ELF-1 (cell line): ENCODE data around the gene SFXN3.
"Not testable (repeated sequence)": the region's sequence is repeated elsewhere in the genome, so short reads cannot be mapped to it uniquely, and the experiment has no call there.

Experiments
- DNase-seq: peaks from one replicate; pipeline ENCODE4 v3.0.0-alpha.2; 2016; ENCODE audit warnings: low read depth, low spot score

The SFXN3 gene

GRCh38 chr10:101015582-101015973, 15.5 kb upstream of the SFXN3 start:
- no peak for DNase-seq

DNA sequence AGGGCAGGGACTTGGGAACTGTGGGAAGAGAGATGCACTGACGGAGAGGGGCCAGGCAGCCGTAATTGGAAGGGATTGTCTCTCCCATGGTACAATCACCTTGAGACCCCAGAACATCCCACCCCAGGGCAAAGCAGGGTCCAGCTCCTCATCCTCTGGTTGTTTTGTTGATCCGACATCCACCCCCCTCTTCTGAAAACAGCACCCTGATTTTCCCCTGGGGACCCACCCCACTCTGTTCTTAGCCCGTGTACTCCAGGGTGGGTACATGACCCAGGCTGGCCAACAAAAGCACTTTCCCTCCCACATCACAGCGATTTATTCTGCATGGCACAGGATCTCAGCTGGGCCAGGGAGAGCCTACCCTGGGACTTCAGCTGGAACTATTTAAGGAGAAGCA, 14.2 kb upstream of the SFXN3 start:
- no peak for DNase-seq

GRCh38 chr10:101018118-101018599, 12.9 kb upstream of the SFXN3 start:
- peak; percentile 59 for DNase-seq

DNA sequence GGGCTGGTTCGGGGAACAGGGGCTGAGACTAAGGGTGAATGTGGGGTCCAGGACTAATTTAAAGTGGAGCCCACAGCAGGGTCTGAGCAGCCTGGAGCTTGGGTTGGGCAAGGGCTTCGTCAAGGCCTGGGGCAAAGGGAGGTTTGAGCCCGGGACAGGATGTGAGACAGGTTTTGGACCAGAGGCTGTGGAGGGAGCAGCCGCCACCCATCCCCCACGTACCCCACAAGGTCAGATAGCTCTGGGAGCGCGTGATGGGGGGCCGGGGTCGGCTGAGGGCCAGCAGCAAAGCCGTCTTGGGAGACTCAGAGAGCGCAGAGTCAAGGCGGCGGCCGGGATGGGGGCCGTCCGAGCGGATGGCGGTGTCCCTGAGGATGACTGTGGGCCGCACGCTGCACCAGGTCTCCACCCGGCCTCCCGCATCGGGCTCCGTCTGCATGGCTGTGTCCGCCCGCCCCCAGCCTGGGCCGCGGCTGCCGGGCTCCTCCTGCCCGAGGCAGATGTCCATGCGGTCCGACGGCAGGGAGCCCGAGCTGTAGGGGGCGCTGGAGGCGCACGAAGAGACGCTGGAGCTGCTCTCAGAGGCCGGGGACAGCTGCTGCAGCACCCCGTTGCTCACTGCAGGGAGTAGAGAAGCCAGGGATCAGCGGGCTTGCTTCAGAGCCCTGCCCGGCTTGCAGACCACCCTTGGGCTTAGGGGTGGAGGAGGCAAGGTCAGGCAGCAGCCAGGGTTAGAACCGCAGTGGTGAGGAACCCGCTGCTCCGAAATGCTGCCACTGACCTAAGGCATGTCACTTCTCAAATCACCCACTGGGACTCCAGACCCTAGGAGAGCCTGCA, 12.2 kb upstream of the SFXN3 start:
- DNase-seq: peak; percentile 92

GRCh38 chr10:101019440-101019703, 11.7 kb upstream of the SFXN3 start:
- no peak for DNase-seq

DNA sequence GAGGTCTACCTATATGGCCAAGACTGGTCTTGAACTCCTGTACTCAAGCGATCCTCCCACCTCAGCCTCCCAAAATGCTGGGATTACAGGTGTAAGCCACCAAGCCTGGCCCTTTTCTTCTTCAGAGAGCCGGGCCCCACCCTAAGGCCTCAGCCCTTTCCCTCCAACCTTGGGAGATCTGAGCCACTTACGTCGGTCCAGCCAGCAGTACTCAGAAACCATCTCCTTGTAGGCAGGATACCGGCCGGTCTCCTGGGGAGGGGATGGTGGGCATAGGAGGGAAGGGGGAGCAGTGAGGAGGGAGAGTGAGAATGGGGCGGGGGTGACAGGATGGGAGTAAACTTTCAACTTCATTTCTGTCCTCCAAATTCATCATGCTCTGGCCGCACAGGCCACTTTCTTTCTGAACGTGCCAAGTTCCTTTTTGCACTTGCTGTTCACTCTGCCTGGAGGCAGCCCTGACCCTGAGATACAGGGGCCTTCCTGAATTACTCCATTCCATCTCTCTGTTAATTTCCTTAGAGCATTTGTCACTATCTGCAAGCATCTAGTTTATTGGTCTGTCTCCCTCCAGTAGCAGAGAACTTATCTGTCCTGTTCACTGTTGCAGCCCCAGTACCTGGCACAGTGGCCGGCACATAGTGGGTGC, 10.5 kb upstream of the SFXN3 start:
- no peak for DNase-seq

DNA sequence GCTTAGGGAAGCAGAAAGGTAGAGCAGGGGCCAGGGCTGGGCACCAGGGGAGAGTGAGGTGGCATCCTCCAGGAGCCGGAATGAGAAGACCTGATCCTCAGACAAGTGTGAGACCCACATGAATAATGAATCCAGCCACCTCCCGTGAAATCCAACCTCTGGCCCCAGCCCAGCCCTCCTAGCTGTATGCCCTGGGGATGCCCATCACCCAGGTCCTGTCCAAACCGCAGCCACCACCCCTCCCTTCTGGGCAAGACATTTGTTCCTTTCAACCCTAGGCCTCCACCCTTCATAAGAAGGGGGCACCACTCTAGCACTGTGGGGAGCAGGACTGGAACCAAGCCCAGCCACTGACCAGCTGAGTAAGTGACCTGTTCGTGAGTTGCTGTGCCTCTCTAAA, 9.8 kb upstream of the SFXN3 start:
- no peak for DNase-seq

DNA sequence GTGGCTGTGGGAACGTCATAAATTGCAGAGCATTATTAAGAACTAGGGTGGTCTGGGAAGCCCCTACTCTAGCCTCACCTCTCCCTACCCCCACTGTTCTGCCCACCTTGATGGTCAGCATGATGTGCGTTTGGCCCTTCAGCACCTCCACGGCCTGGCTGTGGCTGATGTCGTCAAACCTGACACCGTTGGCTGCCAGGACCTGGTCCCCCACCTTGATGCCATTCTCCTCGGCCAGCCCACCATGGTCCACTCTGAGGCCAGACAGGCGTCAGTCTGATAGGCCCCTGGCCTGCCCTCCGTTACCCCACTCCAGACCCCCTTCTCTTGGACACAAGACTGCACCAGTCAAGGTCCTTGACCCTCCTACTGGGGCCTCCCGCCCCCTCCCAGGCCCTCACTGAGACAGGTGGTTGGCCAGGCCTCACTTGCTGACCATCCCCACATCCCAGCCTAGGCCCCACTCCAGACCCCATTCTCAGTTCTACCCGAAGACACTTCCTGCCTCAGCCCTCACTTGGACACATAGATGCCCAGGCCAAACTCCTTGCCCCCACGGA, 9.3 kb upstream of the SFXN3 start:
- DNase-seq: no peak

DNA sequence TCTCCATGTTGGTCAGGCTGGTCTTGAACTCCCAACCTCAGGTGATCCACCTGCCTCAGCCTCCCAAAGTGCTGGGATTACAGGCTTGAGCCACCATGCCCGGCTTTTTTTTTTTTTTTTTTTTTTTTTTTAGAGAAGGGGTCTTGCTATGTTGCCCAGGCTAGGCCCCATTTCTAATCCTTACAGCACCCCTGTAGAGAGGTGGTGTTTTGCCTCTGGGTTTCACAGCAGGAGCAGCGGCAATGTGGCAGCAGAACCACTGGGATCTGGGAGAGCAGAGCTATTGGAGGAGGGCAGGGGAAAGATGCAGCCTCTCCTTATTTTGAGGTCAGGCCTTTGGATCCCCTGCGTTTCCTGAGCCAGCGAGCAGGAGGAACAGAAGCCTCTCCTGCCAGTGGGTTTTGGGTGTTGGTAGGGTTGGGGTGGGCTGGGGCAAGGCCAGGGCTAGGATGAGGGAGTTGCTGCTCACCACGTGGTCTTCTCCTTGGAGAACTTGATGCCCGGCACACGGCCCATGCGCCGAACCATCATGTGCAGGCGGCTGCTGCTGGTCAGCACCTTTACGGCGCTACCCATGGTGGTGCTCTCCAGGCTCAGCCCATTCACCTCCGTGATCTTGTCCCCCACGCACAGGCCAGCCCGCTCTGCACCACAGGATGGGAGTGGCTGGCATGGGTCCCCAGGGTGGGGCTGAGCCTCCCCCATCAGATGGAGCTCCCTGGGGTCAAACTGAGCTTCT, 7.9 kb upstream of the SFXN3 start:
- DNase-seq: no peak

- no peak for DNase-seq
These were observed 3.8 kb upstream of the SFXN3 start for GRCh38 chr10:101027106-101027720.

DNA sequence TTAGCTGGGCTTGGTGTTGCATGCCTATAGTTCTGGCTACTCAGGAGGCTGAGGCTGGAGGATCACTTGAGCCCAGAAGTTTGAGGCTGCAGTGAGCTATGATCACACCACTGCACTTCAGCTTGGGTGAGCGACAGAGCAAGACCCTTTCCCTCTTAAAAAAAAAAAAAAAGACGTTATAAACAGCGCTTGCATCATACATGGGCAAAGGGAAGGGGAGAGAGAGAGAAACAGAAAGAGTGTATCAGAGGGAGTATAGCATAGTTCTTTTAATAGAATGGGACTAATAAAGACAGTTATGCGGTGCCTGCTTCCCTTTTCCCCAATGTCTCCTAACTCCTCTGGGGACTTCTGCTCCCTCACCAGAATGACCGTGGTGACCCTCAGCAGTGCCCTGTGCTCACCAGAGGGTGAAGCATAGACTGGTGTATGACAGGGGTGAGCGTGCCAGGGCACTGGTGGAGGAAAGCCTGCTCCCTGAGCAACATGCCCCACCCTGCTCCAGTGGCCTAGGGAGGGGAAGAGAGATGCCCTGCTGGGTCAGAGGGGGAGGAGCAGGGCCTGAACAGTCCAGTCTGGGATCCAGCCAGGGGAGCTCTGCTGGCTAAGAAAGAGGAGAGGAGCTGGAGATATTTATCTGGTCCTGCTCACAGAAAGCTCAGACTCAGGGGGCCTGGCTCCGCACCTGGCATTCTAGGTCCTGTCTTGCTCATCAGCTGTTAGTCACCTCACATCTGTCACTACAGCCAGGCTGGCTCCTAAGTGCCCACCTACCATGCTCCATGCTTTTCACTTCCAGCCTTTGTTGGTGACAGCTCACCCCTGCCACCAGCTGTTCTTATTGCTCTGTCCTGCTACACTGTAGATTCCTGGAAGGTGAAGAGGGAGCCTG, 2.3 kb upstream of the SFXN3 start:
- peak; percentile 34 for DNase-seq

- peak; percentile 57 for DNase-seq
These were observed 1.3 kb upstream of the SFXN3 start for GRCh38 chr10:101029520-101030295.

GRCh38 chr10:101030496-101031127, 422 bp upstream of the SFXN3 start:
- DNase-seq: peak; percentile 64

DNA sequence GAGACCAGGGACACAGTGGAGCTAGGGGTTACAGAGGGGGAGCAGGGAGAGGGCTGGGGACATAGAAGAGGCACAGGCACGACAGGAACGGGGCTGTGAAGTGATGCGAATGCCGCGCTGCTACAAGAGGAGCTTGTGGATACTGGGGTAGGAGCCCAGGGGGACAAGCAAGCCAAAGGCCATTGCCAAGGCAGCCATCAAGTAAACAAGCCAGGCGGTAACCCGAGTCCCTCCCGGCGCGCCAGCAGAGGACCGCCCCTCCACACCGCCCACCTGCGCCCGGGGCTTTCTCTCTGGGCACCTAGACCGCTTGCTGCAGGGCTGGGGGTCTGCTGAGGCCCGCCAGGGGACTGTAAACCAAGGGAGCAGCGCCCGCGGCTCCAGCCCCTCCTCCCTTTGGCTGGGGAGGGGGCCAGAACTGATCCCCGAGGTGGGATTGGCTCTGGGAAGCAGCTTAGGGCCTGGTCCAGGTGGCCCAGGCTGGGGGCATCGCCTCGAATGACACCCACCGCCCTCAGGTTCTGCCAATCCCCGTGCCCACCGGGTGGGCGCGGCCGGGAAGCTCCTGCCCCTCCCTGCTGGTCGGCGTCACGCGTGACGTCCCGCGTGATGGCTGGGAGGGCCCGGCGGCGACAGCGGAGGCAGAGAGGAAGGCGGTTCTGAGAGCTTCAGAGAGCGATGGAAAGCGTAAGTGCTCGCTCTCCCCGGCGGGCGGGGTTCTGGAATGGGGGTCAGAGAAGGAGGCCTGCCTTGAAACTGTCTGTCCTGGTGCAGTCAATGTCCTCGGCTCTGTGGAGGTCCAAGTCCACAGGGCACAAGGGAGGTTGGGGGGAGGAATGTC, 982 bp downstream of the SFXN3 start:
- peak; percentile 72 for DNase-seq

- peak; percentile 73 for DNase-seq
These were observed 1.7 kb downstream of the SFXN3 start for GRCh38 chr10:101032637-101033224.

- DNase-seq: no peak
These were observed 2.2 kb downstream of the SFXN3 start for GRCh38 chr10:101033276-101033675.

GRCh38 chr10:101034404-101034803, 3.4 kb downstream of the SFXN3 start:
- not testable (repeated sequence) for DNase-seq

DNA sequence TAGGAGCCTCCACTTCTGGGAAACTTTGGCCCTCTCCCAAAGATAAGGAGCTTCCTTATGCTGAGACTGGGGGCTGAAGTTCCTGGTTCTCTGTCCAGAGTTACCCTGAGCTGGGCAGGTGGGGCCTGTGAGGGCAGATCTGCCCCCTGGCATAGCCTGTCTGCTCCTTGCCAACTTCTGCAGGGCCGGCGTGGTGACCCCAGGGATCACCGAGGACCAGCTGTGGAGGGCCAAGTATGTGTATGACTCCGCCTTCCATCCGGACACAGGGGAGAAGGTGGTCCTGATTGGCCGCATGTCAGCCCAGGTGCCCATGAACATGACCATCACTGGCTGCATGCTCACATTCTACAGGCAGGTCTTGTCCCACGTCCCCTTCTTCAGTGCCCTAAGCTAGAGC, 4.3 kb downstream of the SFXN3 start:
- DNase-seq: no peak
